ENCODE measurements around the gene MAGI2. TPM values are rescaled to one million over a fixed set of nuclear protein-coding genes. Genes with fewer than 3 reads are reported as not detected.

Gene MAGI2
- total and polyA plus RNA-seq, 8 donors, result 1.3 to 4.0 (median 2.0) TPM

GRCh38 chr7:78172267-78172757 lies 1281.2 kb downstream of the MAGI2 start:
- no peak for ATAC-seq
- no peak for FAIRE-seq
- H3K4me3 ChIP-seq, result no peak overlapping the region
- H3K27ac ChIP-seq, result no peak overlapping the region
- intact Hi-C loops (cut with DNase I), result no loop called here
- no peaks in the 10 kb centered on the region for H3K27me3 ChIP-seq
- no peaks in the 10 kb centered on the region for H3K36me3 ChIP-seq
- no peak for DNase-seq
- no peak for TF ChIP-seq CTCF (IDR thresholded peaks at IDR 0.05)
- H3K4me1 ChIP-seq, result no peaks in the 10 kb centered on the region
- no peaks in the 10 kb centered on the region for H3K9me3 ChIP-seq
- WGBS, 2 donors, result 70 to 76% methylated on average over 5 of the region's 5 CpGs

DNA sequence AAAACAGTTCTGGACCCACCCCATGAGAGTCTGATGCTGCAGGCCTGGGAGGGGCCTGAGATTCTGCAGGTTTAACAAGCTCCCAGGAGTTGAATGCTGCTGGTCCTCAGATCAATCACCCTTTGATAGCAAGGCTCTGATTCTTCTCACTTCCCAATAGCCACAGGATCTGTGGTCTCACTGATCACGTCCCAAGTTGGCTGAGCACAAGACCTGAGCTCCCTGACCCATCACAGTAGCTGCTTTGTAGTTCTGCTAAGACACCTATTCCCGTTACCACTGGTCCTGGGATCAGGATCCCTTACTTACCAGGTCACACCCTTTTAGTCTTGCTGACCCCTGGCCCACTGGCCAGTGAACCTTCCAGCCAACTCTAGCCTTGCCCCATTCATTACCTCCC lies 1282.1 kb downstream of the MAGI2 start:
- Histone ChIP-seq H3K4me1 (no peaks in the 10 kb centered on the region), H3K36me3 (no peaks in the 10 kb centered on the region), H3K27me3 (no peaks in the 10 kb centered on the region), H3K4me3 (no peak overlapping the region), H3K27ac (no peak overlapping the region), H3K9me3 (no peaks in the 10 kb centered on the region)
- DNase-seq (no peak), ATAC-seq (no peak), FAIRE-seq (no peak)
- no peak for TF ChIP-seq CTCF (IDR thresholded peaks at IDR 0.05)
- WGBS, 2 donors, result 94 to 96% methylated on average over 2 of the region's 2 CpGs
- intact Hi-C loops (cut with DNase I), result no loop called here

- FAIRE-seq (no peak), ATAC-seq (no peak), DNase-seq (no peak)
- no peaks in the 10 kb centered on the region for H3K4me1 ChIP-seq
- intact Hi-C loops (cut with DNase I), result no loop called here
- 94 to 98% methylated on average over 5 of the region's 5 CpGs for whole genome bisulfite sequencing, 2 donors
- H3K27ac ChIP-seq, result no peak overlapping the region
- H3K36me3 ChIP-seq, result no peaks in the 10 kb centered on the region
- no peaks in the 10 kb centered on the region for H3K9me3 ChIP-seq
- H3K4me3 ChIP-seq, result no peak overlapping the region
- H3K27me3 ChIP-seq, result no peaks in the 10 kb centered on the region
- TF ChIP-seq CTCF (IDR thresholded peaks at IDR 0.05), result no peak
Measured at GRCh38 chr7:78170815-78171214, 1282.7 kb downstream of the MAGI2 start.

DNA sequence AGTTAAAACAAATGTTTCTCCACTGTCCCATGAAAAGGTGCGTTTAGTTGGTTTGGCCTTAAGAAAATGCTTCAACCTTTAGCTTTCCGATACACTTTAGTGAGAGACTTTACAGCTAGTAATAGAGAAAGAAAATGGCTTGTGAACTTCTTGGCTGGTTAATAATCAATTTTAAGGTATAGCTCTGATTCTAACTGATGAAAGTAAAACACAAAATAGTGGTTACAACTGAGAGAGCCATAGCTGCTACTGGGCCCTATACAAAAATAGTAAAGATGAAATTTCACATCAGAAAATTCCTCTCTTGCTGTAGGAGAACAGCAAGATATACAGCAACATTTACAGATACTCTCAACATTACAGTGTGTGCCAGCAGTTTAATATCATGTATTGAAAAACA lies 1283.5 kb downstream of the MAGI2 start:
- 95 to 97% methylated on average over 2 of the region's 2 CpGs for WGBS, 2 donors
- TF ChIP-seq CTCF (IDR thresholded peaks at IDR 0.05), result no peak
- Histone ChIP-seq H3K4me1 (no peaks in the 10 kb centered on the region), H3K27me3 (no peaks in the 10 kb centered on the region), H3K27ac (no peak overlapping the region), H3K4me3 (no peak overlapping the region), H3K36me3 (no peaks in the 10 kb centered on the region), H3K9me3 (no peaks in the 10 kb centered on the region)
- ATAC-seq (no peak), DNase-seq (no peak), FAIRE-seq (no peak)
- intact Hi-C loops (cut with DNase I), result no loop called here

- 68 to 69% methylated on average over 2 of the region's 2 CpGs for WGBS, 2 donors
- ATAC-seq, result no peak
- no peak overlapping the region for H3K4me3 ChIP-seq
Measured at GRCh38 chr7:78168865-78169264, 1284.6 kb downstream of the MAGI2 start.

More at GRCh38 chr7:78168865-78169264, 1284.6 kb downstream of the MAGI2 start:
- no peak for TF ChIP-seq CTCF (IDR thresholded peaks at IDR 0.05)
- FAIRE-seq (no peak), DNase-seq (no peak)
- H3K9me3 ChIP-seq, result no peaks in the 10 kb centered on the region
- intact Hi-C loops (cut with DNase I), result no loop called here
- H3K27ac ChIP-seq, result no peak overlapping the region
- H3K27me3 ChIP-seq, result no peaks in the 10 kb centered on the region
- H3K4me1 ChIP-seq, result no peaks in the 10 kb centered on the region
- no peaks in the 10 kb centered on the region for H3K36me3 ChIP-seq

Data from pancreas (tissue), 10 donors.